ENCODE measurements around the gene UHRF2. TPM values are rescaled to one million over a fixed set of nuclear protein-coding genes. Genes with fewer than 3 reads are reported as not detected.

UHRF2 gene
- total RNA-seq, 1 experiment from 2014 or later: 45.2 TPM

- Mint-ChIP-seq H3K36me3 (ENCODE audit: insufficient read depth in 1 of 3, low read depth in 3 of 3) (peaks cover 9 to 34% (median 24%) of the 10 kb centered on the region in 3 experiments; a peak in 6 of 7 replicates), H3K27me3 (ENCODE audit: low read depth) (no peaks in the 10 kb centered on the region), H3K4me1 (peaks cover 5 to 8% of the 10 kb centered on the region in 2 experiments), H3K9me3 (no peaks in the 10 kb centered on the region), H3K27ac (0 out of 7 replicates have a peak overlapping the region, but pooled peaks of 1 of the 3 experiments have one; percentile 16), H3K4me3 (no peak overlapping the region)
- Histone ChIP-seq H3K4me2 (ENCODE audit: insufficient read depth, insufficient read length, low read length) (no peak overlapping the region), H3K9ac (ENCODE audit: extremely low read depth, insufficient read length, low read length) (no peak overlapping the region), H2BK120ac (ENCODE audit: low read depth, low read length, poor library complexity, severe bottlenecking) (no peak overlapping the region), H4K5ac (ENCODE audit: insufficient read length, low read depth, low read length) (no peak overlapping the region), H2AFZ (ENCODE audit: low read length) (no peak overlapping the region), H2BK12ac (ENCODE audit: insufficient read length, low read depth, low read length) (no peak overlapping the region), H2BK20ac (ENCODE audit: low read depth, low read length, poor library complexity, severe bottlenecking) (no peak overlapping the region), H3K18ac (ENCODE audit: insufficient read length, low read depth, low read length) (no peak overlapping the region), H3K56ac (ENCODE audit: insufficient read length, low read depth, low read length) (no peak overlapping the region), H3K79me1 (ENCODE audit: insufficient read depth, low read depth, low read length, poor library complexity, severe bottlenecking) (peaks cover 3% of the 10 kb centered on the region), H2BK15ac (ENCODE audit: low read depth, low read length) (no peak overlapping the region), H3K4me1 (ENCODE audit: insufficient read depth, low read length) (no peaks in the 10 kb centered on the region), H3T11ph (ENCODE audit: low read length) (no peak overlapping the region), H3K9me3 (ENCODE audit: control insufficient read depth, low read depth, low read length) (no peaks in the 10 kb centered on the region), H4K8ac (replicated peaks; ENCODE audit: insufficient read length, low read depth, low read length) (no peak overlapping the region), H2AK5ac (ENCODE audit: insufficient read length, low read length) (no peak overlapping the region), H3K27me3 (ENCODE audit: insufficient read depth, low read length) (no peaks in the 10 kb centered on the region), H4K20me1 (ENCODE audit: control insufficient read depth, insufficient read depth, insufficient read length) (no peaks in the 10 kb centered on the region), H3K4ac (ENCODE audit: low read depth, low read length) (no peak overlapping the region), H3K27ac (ENCODE audit: insufficient read length, low read depth, low read length) (no peak overlapping the region), H4K91ac (ENCODE audit: insufficient read length, low read depth, low read length) (no peak overlapping the region), H3K23me2 (ENCODE audit: insufficient read length, low read depth, low read length, poor library complexity, severe bottlenecking) (no peaks in the 10 kb centered on the region), H3K79me2 (ENCODE audit: insufficient read depth, low read length) (peaks cover 2% of the 10 kb centered on the region; the same call in 1 of the 2 replicates), H3K14ac (ENCODE audit: insufficient read depth, low read length) (no peak overlapping the region), H3K23ac (ENCODE audit: insufficient read length, low read depth, low read length) (no peak overlapping the region), H2BK5ac (ENCODE audit: insufficient read length, low read length) (no peak overlapping the region)
- no peak for TF ChIP-seq CTCF (conservative IDR thresholded peaks at IDR 0.05)
- WGBS (ENCODE audit: extremely low coverage, insufficient read length, low lambda C conversion rate): no CpG with 5 or more reads among the region's 1 CpG
- no peak for DNase-seq
Measured at GRCh38 chr9:6424940-6425339, 11.9 kb downstream of the UHRF2 start.
